Measurements from ENCODE around the gene GNG2. TPM values are rescaled to one million over a fixed set of nuclear protein-coding genes. Genes with fewer than 3 reads are reported as not detected.

GNG2 gene
- total RNA-seq, 1 donor from 2014 or later: 68.7 TPM

GRCh38 chr14:52011523-52011922 is 151.1 kb downstream of the GNG2 start:
- Mint-ChIP-seq H3K27me3 (no peaks in the 10 kb centered on the region), H3K9me3 (no peaks in the 10 kb centered on the region), H3K36me3 (ENCODE audit: low read depth) (peaks cover 48% of the 10 kb centered on the region), H3K4me1 (no peaks in the 10 kb centered on the region), H3K27ac (no peak overlapping the region), H3K4me3 (no peak overlapping the region)
- DNase-seq (no peak), ATAC-seq (ENCODE audit: low read depth) (no peak)
- POLR2A ChIA-PET: no interaction called here
- CTCF ChIA-PET: no interaction called here
- intact Hi-C loops (cut with micrococcal nuclease): no loop called here
- TF ChIP-seq CTCF (IDR thresholded peaks at IDR 0.05): no peak

GRCh38 chr14:52012635-52013034 is 152.2 kb downstream of the GNG2 start:
- intact Hi-C loops (cut with micrococcal nuclease): no loop called here
- CTCF ChIA-PET: no interaction called here
- POLR2A ChIA-PET: no interaction called here
- H3K27ac Mint-ChIP-seq: no peak overlapping the region
- H3K36me3 Mint-ChIP-seq (ENCODE audit: low read depth): peaks cover 41% of the 10 kb centered on the region
- H3K9me3 Mint-ChIP-seq: no peaks in the 10 kb centered on the region
- DNase-seq (no peak), ATAC-seq (ENCODE audit: low read depth) (no peak)
- H3K27me3 Mint-ChIP-seq: no peaks in the 10 kb centered on the region
- no peaks in the 10 kb centered on the region for H3K4me1 Mint-ChIP-seq
- no peak for TF ChIP-seq CTCF (IDR thresholded peaks at IDR 0.05)
- H3K4me3 Mint-ChIP-seq: no peak overlapping the region

GRCh38 chr14:52013984-52014600 is 153.7 kb downstream of the GNG2 start:
- CTCF ChIA-PET: interaction anchor here (1.0 kb wide), 1 partner anchor 9 kb away, joined by 3 read pairs; no protein-coding TSS in a partner anchor
- intact Hi-C loops (cut with micrococcal nuclease): no loop called here
- no peaks in the 10 kb centered on the region for H3K27me3 Mint-ChIP-seq
- ATAC-seq (ENCODE audit: low read depth) (no peak), DNase-seq (no peak)
- H3K4me1 Mint-ChIP-seq: no peaks in the 10 kb centered on the region
- H3K9me3 Mint-ChIP-seq: no peaks in the 10 kb centered on the region
- POLR2A ChIA-PET: no interaction called here
- no peak overlapping the region for H3K4me3 Mint-ChIP-seq
- no peak for TF ChIP-seq CTCF (IDR thresholded peaks at IDR 0.05)
- no peak overlapping the region for H3K27ac Mint-ChIP-seq
- peaks cover 29% of the 10 kb centered on the region for H3K36me3 Mint-ChIP-seq (ENCODE audit: low read depth)

GRCh38 chr14:52014601-52015267 is 154.3 kb downstream of the GNG2 start:
- intact Hi-C loops (cut with micrococcal nuclease): no loop called here
- CTCF ChIA-PET: interaction anchor here (1.0 kb wide), 1 partner anchor 10 kb away, joined by 3 read pairs; no protein-coding TSS in a partner anchor
- no peak for DNase-seq
- no peaks in the 10 kb centered on the region for H3K4me1 Mint-ChIP-seq
- no peaks in the 10 kb centered on the region for H3K9me3 Mint-ChIP-seq
- POLR2A ChIA-PET: no interaction called here
- H3K36me3 Mint-ChIP-seq (ENCODE audit: low read depth): peaks cover 23% of the 10 kb centered on the region
- H3K4me3 Mint-ChIP-seq: no peak overlapping the region
- no peaks in the 10 kb centered on the region for H3K27me3 Mint-ChIP-seq
- H3K27ac Mint-ChIP-seq: no peak overlapping the region
- no peak for ATAC-seq (ENCODE audit: low read depth)
- TF ChIP-seq CTCF (IDR thresholded peaks at IDR 0.05): no peak

- ATAC-seq (ENCODE audit: low read depth) (no peak), DNase-seq (no peak)
- no peaks in the 10 kb centered on the region for H3K27me3 Mint-ChIP-seq
- CTCF ChIA-PET: no interaction called here
- TF ChIP-seq CTCF (IDR thresholded peaks at IDR 0.05): no peak
- H3K9me3 Mint-ChIP-seq: no peaks in the 10 kb centered on the region
- H3K27ac Mint-ChIP-seq: no peak overlapping the region
- no peak overlapping the region for H3K4me3 Mint-ChIP-seq
- H3K36me3 Mint-ChIP-seq (ENCODE audit: low read depth): peaks cover 16% of the 10 kb centered on the region
- H3K4me1 Mint-ChIP-seq: no peaks in the 10 kb centered on the region
- POLR2A ChIA-PET: no interaction called here
- intact Hi-C loops (cut with micrococcal nuclease): no loop called here
Observed at GRCh38 chr14:52015411-52016030, 155.1 kb downstream of the GNG2 start.

All from activated B cell treated with CpG ODN at 0.5 μM for 24 hours (primary cell).